Rectal smooth muscle tissue (tissue), 1 donor: ENCODE measurements around the gene SUGCT.

Experiments
- H3K27ac ChIP-seq: one replicate; pipeline ENCODE4 v1.7.0; 2013; ENCODE audit warnings: low read depth, low read length, inconsistent platforms
- H3K27me3 ChIP-seq: one replicate; pipeline ENCODE4 v1.7.0; 2013; ENCODE audit warnings: low read length; ENCODE audit not compliant: control insufficient read depth, insufficient read depth
- H3K36me3 ChIP-seq: one replicate; pipeline ENCODE4 v1.7.0; 2013; ENCODE audit warnings: low read length; ENCODE audit not compliant: control insufficient read depth, insufficient read depth
- H3K4me1 ChIP-seq: one replicate; pipeline ENCODE4 v1.7.0; 2013; ENCODE audit warnings: low read length; ENCODE audit not compliant: control insufficient read depth, insufficient read depth
- H3K4me3 ChIP-seq: one replicate; pipeline ENCODE4 v1.7.0; 2013; ENCODE audit warnings: low read length
- H3K9ac ChIP-seq: one replicate; pipeline ENCODE4 v1.7.0; 2013; ENCODE audit warnings: low read length

SUGCT gene

GRCh38 chr7:40134428-40135316, at the start of gene SUGCT, which contains the start of gene MPLKIP:
TSS of gene SUGCT (plus strand) at chr7:40135005.
TSS of gene MPLKIP (minus strand) at chr7:40134622. CDS start at chr7:40134567, 55 bp downstream.
- Histone ChIP-seq H3K4me3 (peak within 1 kb of the TSS; percentile 93), H3K4me1 (peaks cover 9% of the 10 kb centered on the region), H3K27me3 (no peaks in the 10 kb centered on the region), H3K9ac (peak within 1 kb of the TSS; percentile 81), H3K27ac (peak within 1 kb of the TSS; percentile 93), H3K36me3 (no peaks in the 10 kb centered on the region)

GRCh38 chr7:40092182-40092581, 42.6 kb upstream of the SUGCT start:
- H3K4me3 ChIP-seq: no peak overlapping the region
- H3K36me3 ChIP-seq: peaks cover 20% of the 10 kb centered on the region
- H3K27me3 ChIP-seq: no peaks in the 10 kb centered on the region
- no peak overlapping the region for H3K9ac ChIP-seq
- no peak overlapping the region for H3K27ac ChIP-seq
- no peaks in the 10 kb centered on the region for H3K4me1 ChIP-seq

DNA sequence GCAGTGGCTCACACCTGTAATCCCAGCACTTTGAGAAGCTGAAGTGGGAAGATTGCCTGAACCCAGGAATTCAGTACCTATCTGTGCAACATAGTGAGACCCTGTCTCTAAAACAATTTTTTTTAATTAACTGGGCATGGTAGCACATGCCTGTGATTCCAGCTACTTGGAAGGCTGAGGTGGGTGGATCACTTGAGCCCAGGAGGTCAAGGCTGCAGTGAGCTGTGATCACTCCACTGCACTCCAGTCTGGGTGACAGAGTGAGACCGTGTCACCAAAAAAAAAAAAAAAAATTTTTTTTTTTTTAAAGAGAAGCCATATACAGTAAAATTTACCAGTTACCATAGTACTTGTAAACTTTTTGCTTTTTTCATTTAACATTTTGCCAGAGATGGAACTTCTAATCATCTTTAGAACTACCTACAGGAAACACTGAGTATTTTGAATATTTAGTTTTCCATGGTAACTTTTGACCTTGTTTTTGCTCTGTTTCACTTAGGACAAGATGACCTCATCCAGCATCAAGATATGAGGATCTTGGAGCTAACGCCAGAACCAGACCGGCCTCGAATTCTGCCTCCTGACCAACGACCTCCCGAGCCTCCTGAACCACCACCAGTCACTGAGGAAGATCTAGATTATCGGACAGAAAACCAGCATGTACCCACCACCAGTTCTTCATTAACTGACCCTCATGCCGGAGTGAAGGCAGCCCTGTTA, 41.0 kb upstream of the SUGCT start:
- Histone ChIP-seq H3K36me3 (peaks cover 15% of the 10 kb centered on the region), H3K27me3 (no peaks in the 10 kb centered on the region), H3K4me1 (no peaks in the 10 kb centered on the region), H3K4me3 (no peak overlapping the region), H3K27ac (no peak overlapping the region), H3K9ac (no peak overlapping the region)

- H3K27me3 ChIP-seq: no peaks in the 10 kb centered on the region
- peaks cover 15% of the 10 kb centered on the region for H3K36me3 ChIP-seq
- H3K27ac ChIP-seq: no peak overlapping the region
- H3K4me3 ChIP-seq: no peak overlapping the region
- no peaks in the 10 kb centered on the region for H3K4me1 ChIP-seq
- no peak overlapping the region for H3K9ac ChIP-seq
Measured at GRCh38 chr7:40095230-40095629, 39.6 kb upstream of the SUGCT start.

- H3K27ac ChIP-seq: no peak overlapping the region
- H3K4me1 ChIP-seq: no peaks in the 10 kb centered on the region
- H3K27me3 ChIP-seq: no peaks in the 10 kb centered on the region
- H3K36me3 ChIP-seq: peaks cover 15% of the 10 kb centered on the region
- no peak overlapping the region for H3K9ac ChIP-seq
- H3K4me3 ChIP-seq: no peak overlapping the region
Measured at GRCh38 chr7:40095695-40096327, 39.0 kb upstream of the SUGCT start.

DNA sequence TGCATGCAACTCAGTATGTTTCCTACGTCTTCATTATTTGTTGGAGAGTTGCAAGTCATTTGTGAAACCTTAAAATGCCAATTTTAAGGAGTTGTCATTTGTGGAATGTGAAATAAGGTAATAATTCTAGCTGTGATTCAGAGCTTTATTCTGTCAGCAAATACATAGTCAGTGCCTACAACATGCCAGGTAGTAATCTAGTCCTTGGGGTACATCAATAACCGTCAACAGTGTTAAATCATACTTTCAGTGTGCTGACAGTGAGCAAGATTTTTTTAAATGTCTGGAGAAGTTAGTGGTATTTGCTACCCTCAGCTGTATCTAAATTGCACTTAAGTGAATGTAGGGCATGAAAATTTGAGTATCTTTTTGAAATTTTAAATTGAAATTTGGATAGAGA, 37.1 kb upstream of the SUGCT start:
- no peaks in the 10 kb centered on the region for H3K4me1 ChIP-seq
- no peaks in the 10 kb centered on the region for H3K27me3 ChIP-seq
- H3K4me3 ChIP-seq: no peak overlapping the region
- no peak overlapping the region for H3K27ac ChIP-seq
- peaks cover 13% of the 10 kb centered on the region for H3K36me3 ChIP-seq
- H3K9ac ChIP-seq: no peak overlapping the region

GRCh38 chr7:40098810-40099209, 36.0 kb upstream of the SUGCT start:
- Histone ChIP-seq H3K27ac (no peak overlapping the region), H3K27me3 (no peaks in the 10 kb centered on the region), H3K36me3 (peaks cover 9% of the 10 kb centered on the region), H3K9ac (no peak overlapping the region), H3K4me3 (no peak overlapping the region), H3K4me1 (no peaks in the 10 kb centered on the region)

DNA sequence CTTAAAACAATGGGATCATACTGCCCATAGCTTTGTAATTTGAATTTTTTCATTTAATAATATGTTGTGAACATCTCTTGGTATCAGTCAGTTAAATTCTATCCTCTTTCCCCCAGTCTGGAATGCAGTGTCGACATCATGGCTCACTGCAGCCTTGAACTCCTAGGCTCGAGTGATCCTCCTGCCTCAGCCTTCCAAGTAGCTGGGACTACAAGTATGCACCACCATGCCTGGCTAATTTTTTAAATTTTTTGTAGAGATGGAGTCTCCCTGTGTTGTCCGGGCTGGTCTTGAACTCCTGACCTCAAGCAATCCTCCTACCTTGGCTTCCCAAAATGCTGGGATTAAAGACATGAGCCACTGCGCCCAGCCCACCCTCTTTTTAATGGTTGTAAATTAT, 35.0 kb upstream of the SUGCT start:
- Histone ChIP-seq H3K27me3 (no peaks in the 10 kb centered on the region), H3K36me3 (peaks cover under 1% of the 10 kb centered on the region), H3K4me3 (no peak overlapping the region), H3K27ac (no peak overlapping the region), H3K9ac (no peak overlapping the region), H3K4me1 (no peaks in the 10 kb centered on the region)

DNA sequence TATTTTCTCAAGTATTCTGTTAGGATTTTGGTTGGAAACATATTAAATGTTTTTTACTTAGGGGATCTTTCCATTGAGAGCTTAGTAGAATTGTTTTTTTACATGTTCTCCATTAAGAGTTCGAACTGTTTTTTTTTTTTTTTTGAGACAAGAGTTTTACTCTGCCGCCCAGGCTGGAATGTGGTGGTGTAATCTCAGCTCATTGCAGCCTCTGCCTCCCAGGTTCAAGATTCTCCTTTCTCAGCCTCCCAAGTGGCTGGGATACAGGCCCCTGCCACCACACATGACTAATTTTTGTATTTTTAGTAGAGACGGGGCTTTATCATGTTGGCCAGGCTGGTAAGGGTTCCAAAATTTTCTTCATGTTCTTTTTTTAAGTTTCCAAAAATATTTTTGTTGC, 33.6 kb upstream of the SUGCT start:
- Histone ChIP-seq H3K36me3 (no peaks in the 10 kb centered on the region), H3K4me3 (no peak overlapping the region), H3K27me3 (no peaks in the 10 kb centered on the region), H3K27ac (no peak overlapping the region), H3K9ac (no peak overlapping the region), H3K4me1 (no peaks in the 10 kb centered on the region)

GRCh38 chr7:40102897-40103296, 31.9 kb upstream of the SUGCT start:
- no peak overlapping the region for H3K4me3 ChIP-seq
- H3K27me3 ChIP-seq: no peaks in the 10 kb centered on the region

DNA sequence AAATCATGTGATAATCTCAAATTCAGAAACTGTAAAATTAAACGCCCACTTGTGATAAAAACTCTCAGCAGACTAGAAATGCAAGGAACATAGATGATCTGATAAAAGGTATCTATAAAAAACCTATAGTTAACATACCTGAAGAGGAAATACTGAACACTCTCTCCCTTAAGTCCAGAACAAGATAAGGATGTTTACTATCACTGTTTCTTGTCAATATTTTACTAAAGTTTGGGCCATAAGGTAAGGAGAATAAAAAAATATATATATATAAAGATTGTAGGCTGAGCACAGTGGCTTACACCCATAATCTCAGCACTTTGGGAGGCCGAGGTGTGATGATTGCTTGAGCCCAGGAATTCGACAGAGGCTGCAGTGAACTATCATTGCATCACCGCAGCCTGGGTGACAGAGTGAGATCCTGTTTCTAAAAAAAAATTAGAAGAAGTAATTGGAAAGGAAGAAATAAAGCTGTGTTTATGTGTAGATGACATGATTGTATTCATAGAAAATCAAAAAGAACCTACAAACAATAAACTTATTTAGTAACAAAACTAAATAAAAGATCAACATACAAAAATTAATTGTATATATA, 28.8 kb upstream of the SUGCT start:
- H3K4me1 ChIP-seq: no peaks in the 10 kb centered on the region
- no peak overlapping the region for H3K9ac ChIP-seq
- H3K4me3 ChIP-seq: no peak overlapping the region
- no peak overlapping the region for H3K27ac ChIP-seq
- H3K36me3 ChIP-seq: no peaks in the 10 kb centered on the region
- H3K27me3 ChIP-seq: no peaks in the 10 kb centered on the region

More at GRCh38 chr7:40102897-40103296, 31.9 kb upstream of the SUGCT start:
- no peak overlapping the region for H3K9ac ChIP-seq
- H3K4me1 ChIP-seq: no peaks in the 10 kb centered on the region
- H3K36me3 ChIP-seq: no peaks in the 10 kb centered on the region
- no peak overlapping the region for H3K27ac ChIP-seq

- no peaks in the 10 kb centered on the region for H3K36me3 ChIP-seq
Measured at GRCh38 chr7:40115936-40116335, 18.9 kb upstream of the SUGCT start.

More at GRCh38 chr7:40115936-40116335, 18.9 kb upstream of the SUGCT start:
- Histone ChIP-seq H3K27ac (no peak overlapping the region), H3K4me3 (no peak overlapping the region), H3K9ac (no peak overlapping the region), H3K4me1 (no peaks in the 10 kb centered on the region), H3K27me3 (no peaks in the 10 kb centered on the region)
